ENCODE measurements around the gene HOXD12.

HOXD12 gene

DNA sequence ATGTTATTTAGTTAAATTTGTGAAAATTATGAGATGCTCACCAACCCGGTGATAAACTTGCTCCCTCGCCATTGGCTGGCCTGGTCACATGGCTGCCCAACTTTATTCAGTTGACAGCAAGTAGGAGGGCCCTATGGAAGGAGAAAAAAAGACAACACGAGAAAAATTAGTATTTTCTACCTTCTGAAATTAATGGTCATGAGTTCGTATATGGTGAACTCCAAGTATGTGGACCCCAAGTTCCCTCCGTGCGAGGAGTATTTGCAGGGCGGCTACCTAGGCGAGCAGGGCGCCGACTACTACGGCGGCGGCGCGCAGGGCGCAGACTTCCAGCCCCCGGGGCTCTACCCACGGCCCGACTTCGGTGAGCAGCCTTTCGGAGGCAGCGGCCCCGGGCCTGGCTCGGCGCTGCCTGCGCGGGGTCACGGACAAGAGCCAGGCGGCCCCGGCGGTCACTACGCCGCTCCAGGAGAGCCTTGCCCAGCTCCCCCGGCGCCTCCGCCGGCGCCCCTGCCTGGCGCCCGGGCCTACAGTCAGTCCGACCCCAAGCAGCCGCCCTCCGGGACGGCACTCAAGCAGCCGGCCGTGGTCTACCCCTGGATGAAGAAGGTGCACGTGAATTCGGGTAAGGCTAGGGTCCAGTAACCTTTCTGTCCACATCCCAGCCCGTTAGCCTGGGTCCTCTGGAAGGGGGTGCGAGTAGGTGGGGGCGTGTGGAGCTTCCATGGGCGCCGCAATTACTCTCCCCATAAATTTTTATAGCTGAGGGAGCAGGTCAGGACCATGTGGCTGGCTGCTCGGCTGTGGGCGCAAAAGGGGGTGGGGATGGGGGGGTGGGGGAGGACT, 52.1 kb downstream of the HOXD12 start, which contains the start of gene HOXD4:
Gene HOXD4 (plus strand): TSS at position 109 of the 846 bp plus-strand sequence. CDS start 84 bp downstream, at position 193.
- no peak for DNase-seq

All from NCI-H510A (cell line).